ENCODE data around the gene TAS2R7. TPM values are rescaled to one million over a fixed set of nuclear protein-coding genes. Genes with fewer than 3 reads are reported as not detected.

Gene TAS2R7, protein sequence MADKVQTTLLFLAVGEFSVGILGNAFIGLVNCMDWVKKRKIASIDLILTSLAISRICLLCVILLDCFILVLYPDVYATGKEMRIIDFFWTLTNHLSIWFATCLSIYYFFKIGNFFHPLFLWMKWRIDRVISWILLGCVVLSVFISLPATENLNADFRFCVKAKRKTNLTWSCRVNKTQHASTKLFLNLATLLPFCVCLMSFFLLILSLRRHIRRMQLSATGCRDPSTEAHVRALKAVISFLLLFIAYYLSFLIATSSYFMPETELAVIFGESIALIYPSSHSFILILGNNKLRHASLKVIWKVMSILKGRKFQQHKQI
- not detected for total RNA-seq

DNA sequence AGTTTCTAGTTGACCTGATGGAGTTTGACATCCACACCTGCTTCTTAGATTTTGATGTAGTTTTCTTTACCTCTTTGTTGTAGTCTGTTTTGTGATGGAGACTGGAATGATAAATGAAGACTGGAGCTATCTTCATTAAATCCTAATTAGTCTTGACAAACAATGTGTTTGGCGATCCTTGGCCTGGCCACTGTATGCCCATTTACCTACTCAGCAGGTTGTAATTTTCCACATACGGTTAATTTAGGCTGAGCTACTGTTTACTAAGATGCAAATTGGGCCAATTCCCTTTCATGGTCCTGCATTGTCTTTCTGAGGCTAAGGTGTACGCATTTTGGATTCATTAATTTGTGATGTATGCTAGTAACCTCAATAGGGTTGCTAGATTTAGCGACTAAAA, at the start of gene TAS2R7:
TSS of gene TAS2R7 (minus strand) at position 41 of the 400 bp plus-strand sequence. CDS start 57 bp downstream, outside the sequence.
- no peak for DNase-seq
- Mint-ChIP-seq H3K36me3 (ENCODE audit: low read depth) (no peaks in the 10 kb centered on the region), H3K27me3 (peaks cover 31% of the 10 kb centered on the region), H3K4me1 (ENCODE audit: low read depth) (no peaks in the 10 kb centered on the region), H3K27ac (no peak within 1 kb of the TSS), H3K4me3 (no peak within 1 kb of the TSS), H3K9me3 (no peaks in the 10 kb centered on the region)
- ChIA-PET CTCF (no interaction called here), POLR2A (no interaction called here)
- TF ChIP-seq CTCF (IDR thresholded peaks at IDR 0.05), result no peak
- intact Hi-C loops (cut with micrococcal nuclease), result no loop called here
- ATAC-seq, result no peak

DNA sequence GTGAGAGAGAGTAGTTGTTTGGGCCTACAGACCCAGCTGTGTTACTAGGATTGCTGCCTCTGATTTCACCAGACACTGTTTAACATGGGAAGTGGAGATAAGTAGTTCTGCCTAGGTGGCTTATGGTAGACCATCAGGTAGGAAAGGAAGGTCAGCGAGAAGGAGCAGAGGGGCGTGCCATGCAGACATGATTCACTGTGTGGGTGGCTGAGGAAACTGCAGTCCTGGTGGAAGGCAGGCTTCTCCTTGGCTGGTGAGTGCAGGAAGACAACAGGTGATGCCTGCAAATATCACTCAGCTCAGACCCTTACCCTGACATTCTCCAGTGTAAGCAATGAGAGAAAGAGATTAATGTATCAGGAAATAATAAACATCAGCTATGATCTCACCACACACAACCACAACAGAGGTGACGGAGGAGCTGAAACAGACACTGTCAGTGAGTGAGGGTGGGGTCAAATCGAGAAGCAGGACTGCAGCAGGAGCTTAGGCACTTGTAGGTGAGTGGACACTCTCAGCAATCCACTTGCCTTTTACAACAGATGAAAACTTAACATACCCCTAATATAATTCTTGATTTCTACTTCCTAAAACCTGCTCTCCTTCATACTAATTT, 48.9 kb upstream of the TAS2R7 start:
- peaks cover 21% of the 10 kb centered on the region for H3K36me3 Mint-ChIP-seq (ENCODE audit: low read depth)
- H3K27ac Mint-ChIP-seq, result no peak overlapping the region
- TF ChIP-seq CTCF (IDR thresholded peaks at IDR 0.05), result no peak
- ChIA-PET CTCF (interaction anchor here (1.5 kb wide), 1 partner anchor 11 kb away, joined by 3 read pairs; no protein-coding TSS in a partner anchor), POLR2A (interaction anchor here (1.3 kb wide), 1 partner anchor 8 kb away, joined by 3 read pairs; no protein-coding TSS in a partner anchor)
- no peaks in the 10 kb centered on the region for H3K27me3 Mint-ChIP-seq
- H3K9me3 Mint-ChIP-seq, result peaks cover 6% of the 10 kb centered on the region
- H3K4me1 Mint-ChIP-seq (ENCODE audit: low read depth), result peaks cover 35% of the 10 kb centered on the region
- DNase-seq, result no peak
- H3K4me3 Mint-ChIP-seq, result no peak overlapping the region
- intact Hi-C loops (cut with micrococcal nuclease), result no loop called here
- peak; percentile 27 for ATAC-seq

GRCh38 chr12:10849425-10849878, 47.0 kb upstream of the TAS2R7 start, which contains the start of gene PRR4:
Gene PRR4 (minus strand): TSS chr12:10849475. CDS start chr12:10849437, 38 bp downstream.
- ChIA-PET CTCF (interaction anchor here (1.0 kb wide), 1 partner anchor 99 kb away, joined by 4 read pairs; no protein-coding TSS in a partner anchor), POLR2A (no interaction called here)
- Mint-ChIP-seq H3K36me3 (ENCODE audit: low read depth) (peaks cover 11% of the 10 kb centered on the region), H3K4me3 (no peak within 1 kb of the TSS), H3K9me3 (no peaks in the 10 kb centered on the region), H3K4me1 (ENCODE audit: low read depth) (peaks cover 35% of the 10 kb centered on the region), H3K27me3 (no peaks in the 10 kb centered on the region), H3K27ac (no peak within 1 kb of the TSS)
- no peak for TF ChIP-seq CTCF (IDR thresholded peaks at IDR 0.05)
- intact Hi-C loops (cut with micrococcal nuclease), result no loop called here
- DNase-seq (peak; percentile 52), ATAC-seq (peak; percentile 68)

DNA sequence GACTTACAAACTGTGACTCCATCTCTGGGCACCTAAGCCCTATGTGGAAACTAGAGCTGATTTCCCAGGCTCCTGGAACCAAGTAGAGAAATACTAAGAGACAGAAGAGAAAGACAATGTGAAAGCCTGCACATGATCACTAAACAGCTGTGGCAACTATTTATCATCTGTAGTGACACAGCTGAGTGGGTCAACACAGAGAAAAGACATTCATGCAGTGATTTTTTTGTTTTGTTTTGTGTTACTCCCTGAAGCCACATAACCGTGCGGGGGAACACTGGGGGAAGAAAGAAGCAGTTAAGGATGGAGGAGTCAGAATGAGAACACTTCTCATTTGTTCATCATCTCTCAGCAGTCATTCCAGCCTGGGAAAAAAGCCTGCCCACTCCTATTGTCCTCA, 45.3 kb upstream of the TAS2R7 start:
- H3K4me1 Mint-ChIP-seq (ENCODE audit: low read depth), result peaks cover 32% of the 10 kb centered on the region
- no peak overlapping the region for H3K4me3 Mint-ChIP-seq
- POLR2A ChIA-PET, result no interaction called here
- no peaks in the 10 kb centered on the region for H3K9me3 Mint-ChIP-seq
- no peak for TF ChIP-seq CTCF (IDR thresholded peaks at IDR 0.05)
- no peaks in the 10 kb centered on the region for H3K27me3 Mint-ChIP-seq
- ATAC-seq (no peak), DNase-seq (no peak)
- intact Hi-C loops (cut with micrococcal nuclease), result no loop called here
- CTCF ChIA-PET, result no interaction called here
- peaks cover 13% of the 10 kb centered on the region for H3K36me3 Mint-ChIP-seq (ENCODE audit: low read depth)
- no peak overlapping the region for H3K27ac Mint-ChIP-seq

DNA sequence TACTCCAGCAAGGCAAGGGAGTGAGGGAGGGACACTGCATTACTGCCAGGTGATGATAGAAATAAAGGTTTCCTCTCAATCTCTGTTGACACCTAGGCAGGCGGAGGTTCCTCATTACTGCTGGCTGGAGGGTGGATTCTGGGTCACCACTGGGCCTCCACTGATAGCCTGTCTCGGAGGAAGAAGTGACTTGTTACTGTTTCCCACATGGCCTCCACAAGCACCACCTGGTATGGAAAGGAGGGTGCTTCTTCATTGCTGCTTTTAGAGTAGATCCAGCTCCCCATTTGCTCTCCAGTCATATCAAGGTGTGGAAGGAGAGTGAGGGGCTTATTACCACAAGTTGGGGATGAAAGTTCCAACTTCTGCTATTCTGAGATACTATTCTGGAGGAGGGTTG, 40.4 kb upstream of the TAS2R7 start:
- no peak for TF ChIP-seq CTCF (IDR thresholded peaks at IDR 0.05)
- H3K36me3 Mint-ChIP-seq (ENCODE audit: low read depth), result peaks cover 15% of the 10 kb centered on the region
- no peaks in the 10 kb centered on the region for H3K4me1 Mint-ChIP-seq (ENCODE audit: low read depth)
- intact Hi-C loops (cut with micrococcal nuclease), result no loop called here
- no peak for ATAC-seq
- H3K9me3 Mint-ChIP-seq, result no peaks in the 10 kb centered on the region
- no peak for DNase-seq
- POLR2A ChIA-PET, result interaction anchor here (0.9 kb wide), 1 partner anchor 9 kb away, joined by 3 read pairs; no protein-coding TSS in a partner anchor
- CTCF ChIA-PET, result no interaction called here
- no peaks in the 10 kb centered on the region for H3K27me3 Mint-ChIP-seq
- H3K27ac Mint-ChIP-seq, result no peak overlapping the region
- no peak overlapping the region for H3K4me3 Mint-ChIP-seq

Data from activated CD8-positive, alpha-beta T cell treated with anti-CD3 and anti-CD28 coated beads for 36 hours (primary cell).